Kidney (tissue), 14 donors: ENCODE results near the gene UQCRHL. TPM values are rescaled to one million over a fixed set of nuclear protein-coding genes. Genes with fewer than 3 reads are reported as not detected.

Experiments used
- DNase-seq, 5 donors: peaks; one replicate each; pipeline ENCODE4 v3.0.0-alpha.2; 2013 to 2020
- FAIRE-seq: peaks from 2 replicates; lab custom pipeline; 2012; peaks lifted over from hg19 to GRCh38; lab: Jason Lieb, UNC
- H3K27ac ChIP-seq, 2 donors: one replicate each; pipeline ENCODE4 v1.7.0; 2013; ENCODE audit warnings: low read depth in 2 of 2, low read length in 2 of 2, inconsistent platforms in 1 of 2
- H3K27me3 ChIP-seq: one replicate; pipeline ENCODE4 v1.7.1; 2013; ENCODE audit warnings: low read length, inconsistent platforms; ENCODE audit not compliant: control insufficient read depth, insufficient read depth
- H3K36me3 ChIP-seq, 3 donors: one replicate each; pipeline versions ENCODE4 v1.7.0 to v1.7.1; 2013; ENCODE audit warnings: low read length in 3 of 3, control low read depth in 1 of 3, inconsistent platforms in 1 of 3; ENCODE audit not compliant: insufficient read depth in 3 of 3, control insufficient read depth in 2 of 3
- H3K4me1 ChIP-seq, 3 donors: one replicate each; pipeline versions ENCODE4 v1.7.0 to v1.7.1; 2013; ENCODE audit warnings: low read length in 3 of 3, inconsistent platforms in 1 of 3, low read depth in 1 of 3; ENCODE audit not compliant: control insufficient read depth in 2 of 3, insufficient read depth in 2 of 3
- H3K4me3 ChIP-seq, 3 donors: one replicate each; pipeline versions ENCODE4 v1.7.0 to v1.8.1; 2013; ENCODE audit warnings: low read length in 3 of 3, control low read depth in 1 of 3, inconsistent platforms in 1 of 3
- H3K9ac ChIP-seq, 3 donors: one replicate each; pipeline versions ENCODE4 v1.7.0 to v1.7.1; 2013; ENCODE audit warnings: low read length in 3 of 3, control low read depth in 1 of 3, inconsistent platforms in 1 of 3
- H3K9me3 ChIP-seq, 3 donors: one replicate each; pipeline versions ENCODE4 v1.7.0 to v1.7.1; 2013; ENCODE audit warnings: low read length in 3 of 3, control low read depth in 1 of 3, inconsistent platforms in 1 of 3; ENCODE audit not compliant: control insufficient read depth in 2 of 3, insufficient read depth in 1 of 3
- intact Hi-C: fragments of 100-400 bp; cut with DNase I; formaldehyde crosslinking; loops from one replicate; pipeline ENCODE4 v1.11.1; 2022
- polyA plus RNA-seq: library from polyadenylated mRNA; stranded (reverse); fragments of 350-450 nt; fragmentation: Illumina TruSeq; extraction: RNeasy Lipid Tissue Mini Kit (QIAGEN cat#74804); gene quantifications from one replicate; pipeline ENCODE4 v1.2.3, GENCODE V29; 2014; ENCODE audit warnings: low read depth, low replicate concordance; ENCODE audit not compliant: insufficient read depth
- total RNA-seq: library from RNA; stranded (reverse); fragmentation: NEBNext Ultra II Directional; extraction: Animal tissue kit (Norgen Biotek cat#: 25700); gene quantifications from one replicate; pipeline ENCODE4 v1.2.1, GENCODE V29; 2021
- TF ChIP-seq, protein P1 (sequence below): IDR thresholded peaks from 3 replicates; pipeline ENCODE4 v1.5.1; 2012; ENCODE audit warnings: mild to moderate bottlenecking, moderate library complexity, borderline replicate concordance; ENCODE audit not compliant: insufficient read depth; ENCODE audit errors: extremely low read depth
- donor health status: control.
- donor health status: control.
- donor health status: control.
- donor health status: control.
- donor health status: control.
- donor health status: DM: yes; HTN: yes; CAD: no.
- donor health status: Normal renal cell carcinoma (clear cell type).

The UQCRHL gene
- total and polyA plus RNA-seq, 2 donors from 2014 or later, result 0.91 to 11.8 TPM

DNA sequence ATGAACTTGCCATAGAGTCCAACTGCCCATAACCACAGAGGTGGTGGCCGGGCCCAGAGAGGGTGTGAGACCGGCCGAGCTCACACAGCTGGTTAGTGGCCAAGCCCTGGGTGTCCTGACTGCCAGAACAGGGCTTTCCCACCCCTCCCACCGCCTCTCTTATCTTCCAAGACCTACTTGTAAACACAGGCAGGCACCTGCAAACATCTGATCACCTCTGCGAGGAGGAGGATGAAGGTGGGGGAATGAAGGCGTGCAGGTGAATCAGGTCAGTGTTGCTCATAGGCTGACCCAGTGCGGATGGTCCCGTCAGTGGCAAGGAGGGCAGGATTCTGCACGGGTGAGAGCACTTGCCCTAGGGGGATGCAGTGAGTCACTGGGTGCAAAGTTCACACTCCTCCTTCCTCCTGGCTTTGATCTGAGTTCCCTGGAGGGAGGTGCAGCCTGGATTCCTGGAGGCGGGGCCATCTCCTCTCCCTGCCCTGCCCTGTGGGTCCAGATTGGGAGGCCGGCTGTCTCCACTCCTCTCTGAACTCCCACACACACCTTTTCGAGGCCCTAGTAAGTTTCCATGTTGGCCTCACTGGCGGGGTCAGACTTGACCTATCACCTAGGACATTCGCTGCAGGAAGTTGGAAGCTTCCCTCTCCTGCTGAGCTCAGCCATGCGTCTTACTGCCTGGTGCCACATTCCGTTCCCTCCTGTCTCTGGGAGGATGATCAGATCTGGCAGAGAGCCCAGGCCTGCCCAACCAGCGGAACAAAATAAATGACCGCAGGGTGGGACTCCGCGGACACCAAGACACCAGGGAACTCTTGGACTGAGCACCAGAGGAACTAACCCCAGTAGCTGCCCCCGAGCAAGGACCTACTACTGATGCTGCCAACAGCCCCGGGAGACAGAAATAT is 7.3 kb downstream of the UQCRHL start:
- Histone ChIP-seq H3K9me3 (no peaks in the 10 kb centered on the region), H3K36me3 (no peaks in the 10 kb centered on the region), H3K4me1 (peaks cover 0 to 27% (median 24%) of the 10 kb centered on the region in 3 donors), H3K27ac (peak overlapping the region; percentile 85 to 94), H3K9ac (peak overlapping the region in 1 of 3 donors; percentile 56), H3K27me3 (no peaks in the 10 kb centered on the region), H3K4me3 (peak overlapping the region in 1 of 3 donors; percentile 43)
- no peak for FAIRE-seq
- peak; percentile 81 to 94 (median 88) for DNase-seq
- TF ChIP-seq, protein P1, sequence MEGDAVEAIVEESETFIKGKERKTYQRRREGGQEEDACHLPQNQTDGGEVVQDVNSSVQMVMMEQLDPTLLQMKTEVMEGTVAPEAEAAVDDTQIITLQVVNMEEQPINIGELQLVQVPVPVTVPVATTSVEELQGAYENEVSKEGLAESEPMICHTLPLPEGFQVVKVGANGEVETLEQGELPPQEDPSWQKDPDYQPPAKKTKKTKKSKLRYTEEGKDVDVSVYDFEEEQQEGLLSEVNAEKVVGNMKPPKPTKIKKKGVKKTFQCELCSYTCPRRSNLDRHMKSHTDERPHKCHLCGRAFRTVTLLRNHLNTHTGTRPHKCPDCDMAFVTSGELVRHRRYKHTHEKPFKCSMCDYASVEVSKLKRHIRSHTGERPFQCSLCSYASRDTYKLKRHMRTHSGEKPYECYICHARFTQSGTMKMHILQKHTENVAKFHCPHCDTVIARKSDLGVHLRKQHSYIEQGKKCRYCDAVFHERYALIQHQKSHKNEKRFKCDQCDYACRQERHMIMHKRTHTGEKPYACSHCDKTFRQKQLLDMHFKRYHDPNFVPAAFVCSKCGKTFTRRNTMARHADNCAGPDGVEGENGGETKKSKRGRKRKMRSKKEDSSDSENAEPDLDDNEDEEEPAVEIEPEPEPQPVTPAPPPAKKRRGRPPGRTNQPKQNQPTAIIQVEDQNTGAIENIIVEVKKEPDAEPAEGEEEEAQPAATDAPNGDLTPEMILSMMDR, result no peak
- intact Hi-C loops, result no loop called here

DNA sequence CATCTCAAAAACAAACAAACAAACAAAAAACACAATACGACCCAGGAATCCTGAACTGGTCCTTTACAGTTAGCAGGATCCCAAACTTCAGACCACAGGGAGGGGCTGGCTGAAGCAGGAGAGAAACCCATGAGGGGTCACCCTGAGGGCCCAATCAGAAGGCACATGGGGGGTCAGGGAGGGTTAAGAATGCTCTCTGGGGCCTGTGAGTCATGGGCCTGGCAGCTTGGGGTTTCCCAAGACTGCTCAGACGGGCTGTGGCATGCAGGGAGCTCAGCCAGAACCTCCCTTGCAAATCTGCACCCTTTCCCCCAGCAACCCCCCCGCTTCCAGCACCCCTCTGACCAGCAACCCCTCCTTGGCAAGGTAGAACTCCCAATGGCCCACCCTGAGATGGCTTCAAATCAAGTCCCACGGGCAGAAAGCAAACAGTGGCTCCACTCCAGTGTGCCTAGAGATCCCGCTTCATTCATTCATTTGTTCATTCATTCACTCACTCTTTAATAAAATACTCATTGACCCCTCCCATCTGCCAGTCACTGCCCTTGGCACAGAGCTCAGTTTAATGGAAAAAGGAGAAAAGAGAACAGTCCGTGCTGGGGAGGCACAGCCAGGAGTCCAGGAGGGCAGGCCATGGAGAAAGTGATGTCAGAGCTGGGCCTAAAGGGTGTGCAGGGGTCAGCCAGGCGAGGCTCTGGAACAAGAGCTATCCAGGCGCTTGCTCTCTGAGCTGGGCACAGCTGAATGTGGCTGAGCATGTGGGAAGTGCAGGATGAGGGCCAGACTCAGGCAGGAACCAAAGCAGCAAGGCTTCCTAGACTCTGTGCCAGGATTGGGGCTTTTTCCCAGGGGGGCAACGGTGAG is 8.2 kb downstream of the UQCRHL start:
- Histone ChIP-seq H3K9me3 (no peaks in the 10 kb centered on the region), H3K9ac (peak overlapping the region in 1 of 3 donors; percentile 56), H3K27me3 (no peaks in the 10 kb centered on the region), H3K36me3 (no peaks in the 10 kb centered on the region), H3K4me1 (peaks cover 0 to 27% (median 24%) of the 10 kb centered on the region in 3 donors), H3K27ac (peak overlapping the region; percentile 87 to 94), H3K4me3 (peak overlapping the region in 1 of 3 donors; percentile 9)
- intact Hi-C loops, result no loop called here
- DNase-seq (peak in 2 of 5 donors; percentile 42 to 95), FAIRE-seq (no peak)
- TF ChIP-seq, protein P1, result no peak

DNA sequence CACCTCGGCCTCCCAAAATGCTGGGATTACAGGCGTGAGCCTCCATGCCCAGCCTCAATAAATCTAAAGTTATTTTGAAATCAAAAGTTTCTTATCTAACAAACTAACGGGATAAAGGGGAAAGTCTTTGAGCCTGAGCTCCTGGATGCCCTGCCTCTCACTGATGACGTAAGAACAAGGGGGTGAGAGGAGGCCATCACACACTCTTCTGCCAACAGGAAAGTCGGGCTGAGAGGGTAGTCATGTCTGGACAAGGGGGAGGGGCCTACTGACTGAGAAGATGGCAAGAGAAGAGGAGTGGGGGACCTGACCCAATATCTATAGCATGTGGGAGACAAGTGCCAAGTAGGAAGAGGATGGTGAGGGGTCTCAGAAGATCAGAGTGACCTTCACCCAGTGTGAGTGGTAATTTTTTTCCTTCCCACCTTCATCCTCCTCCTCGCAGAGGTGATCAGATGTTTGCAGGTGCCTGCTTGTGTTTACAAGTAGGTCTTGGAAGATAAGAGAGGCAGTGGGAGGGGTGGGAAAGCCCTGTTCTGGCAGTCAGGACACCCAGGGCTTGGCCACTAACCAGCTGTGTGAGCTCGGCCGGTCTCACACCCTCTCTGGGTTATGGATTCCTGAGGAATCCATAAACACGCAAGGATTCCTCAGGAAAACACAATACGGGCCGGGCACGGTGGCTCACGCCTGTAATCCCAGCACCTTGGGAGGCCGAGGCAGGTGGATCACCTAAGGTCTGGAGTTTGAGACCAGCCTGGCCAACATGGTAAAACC is 9.6 kb downstream of the UQCRHL start:
- peaks cover 0 to 27% (median 24%) of the 10 kb centered on the region in 3 donors for H3K4me1 ChIP-seq
- no peaks in the 10 kb centered on the region for H3K36me3 ChIP-seq
- no peak overlapping the region for H3K4me3 ChIP-seq
- intact Hi-C loops, result no loop called here
- H3K27ac ChIP-seq, result no peak overlapping the region
- FAIRE-seq (no peak), DNase-seq (no peak)
- no peak overlapping the region for H3K9ac ChIP-seq
- H3K27me3 ChIP-seq, result no peaks in the 10 kb centered on the region
- TF ChIP-seq, protein P1, result no peak
- H3K9me3 ChIP-seq, result no peaks in the 10 kb centered on the region
